Muscle of back (tissue), 11 donors: ENCODE results near the gene B3GALT2. TPM values are rescaled to one million over a fixed set of nuclear protein-coding genes. Genes with fewer than 3 reads are reported as not detected.

Experiments used
- DNase-seq, 3 donors: peaks; one replicate each; pipeline versions ENCODE4 v3.0.0 to v3.0.0-alpha.2; 2013
- polyA plus RNA-seq, 10 donors: library from polyadenylated mRNA; unstranded; fragments of 120-200 nt; gene quantifications; one replicate each; pipeline ENCODE4 v1.2.1, GENCODE V29; 2013; ENCODE audit not compliant: insufficient read length in 10 of 10

B3GALT2 gene
- polyA plus RNA-seq, 10 donors = 5.7 to 18.4 (median 10.5) TPM

DNA sequence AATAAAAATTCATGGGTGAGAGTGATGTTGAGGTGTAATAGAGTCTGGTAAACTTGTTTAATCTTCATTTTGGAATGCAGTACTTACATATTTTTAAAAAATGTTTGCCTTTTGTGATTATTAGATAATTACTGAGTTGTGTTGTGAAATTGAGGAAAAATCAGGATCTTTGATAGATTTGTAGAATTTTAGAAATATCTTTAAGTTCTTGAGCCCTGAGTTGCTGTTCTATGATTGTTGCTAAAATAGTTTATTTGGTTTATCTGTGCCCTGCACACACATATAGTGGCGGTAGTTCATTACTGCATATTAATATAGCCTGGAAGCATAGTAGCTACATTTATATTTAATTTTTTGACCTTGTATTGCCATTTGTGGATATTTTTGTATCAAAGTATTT, 1.6 kb downstream of the B3GALT2 start:
- DNase-seq = no peak

DNA sequence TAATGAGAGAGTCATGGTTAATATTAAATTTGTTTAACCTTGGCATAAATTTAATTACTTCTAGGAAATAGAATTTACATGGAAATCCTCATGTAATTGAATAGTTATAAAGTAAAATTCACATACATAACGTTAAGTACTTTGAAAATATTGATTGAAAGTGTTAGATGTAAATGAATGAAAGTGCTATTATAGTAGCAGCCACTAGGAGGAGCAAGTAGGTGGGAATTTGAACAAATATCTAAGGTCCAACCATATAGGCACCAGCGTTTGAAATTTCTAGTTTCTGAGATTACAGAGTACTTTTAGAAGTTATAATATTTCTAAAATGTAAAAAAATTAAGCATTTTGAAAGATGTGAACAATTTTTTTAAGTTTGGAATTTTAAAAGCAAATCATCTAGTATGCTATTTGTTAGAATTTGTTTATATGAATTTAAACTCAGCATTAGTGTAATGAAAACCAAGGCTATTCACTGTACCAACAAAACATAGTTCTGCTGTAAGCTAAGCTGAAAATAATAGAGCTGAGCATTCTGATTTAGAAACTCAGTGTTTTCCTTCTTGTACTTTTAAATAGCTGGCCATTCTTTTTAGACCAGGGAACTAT, 3.3 kb downstream of the B3GALT2 start:
- peak; percentile 53 to 69 (median 54) for DNase-seq

DNA sequence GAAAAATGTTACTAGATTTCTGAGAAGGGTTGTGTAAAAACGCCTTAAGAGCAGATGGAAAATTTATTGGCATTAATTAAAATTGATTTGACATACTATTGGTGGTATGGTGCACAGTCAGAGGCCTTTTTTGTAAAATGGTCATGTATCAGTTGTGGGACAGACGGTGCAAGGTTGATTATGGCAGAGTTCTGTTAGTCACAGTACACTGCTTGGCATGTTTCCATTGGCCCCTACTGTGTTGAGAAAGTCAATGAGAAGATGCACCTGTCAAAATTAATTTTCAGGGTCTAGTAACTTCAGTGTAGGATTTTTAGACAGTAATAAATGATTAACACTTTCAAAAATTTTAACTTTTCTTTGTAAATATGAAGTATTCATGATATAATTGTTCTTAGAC, 4.4 kb downstream of the B3GALT2 start:
- peak; percentile 17 to 38 (median 27) for DNase-seq

DNA sequence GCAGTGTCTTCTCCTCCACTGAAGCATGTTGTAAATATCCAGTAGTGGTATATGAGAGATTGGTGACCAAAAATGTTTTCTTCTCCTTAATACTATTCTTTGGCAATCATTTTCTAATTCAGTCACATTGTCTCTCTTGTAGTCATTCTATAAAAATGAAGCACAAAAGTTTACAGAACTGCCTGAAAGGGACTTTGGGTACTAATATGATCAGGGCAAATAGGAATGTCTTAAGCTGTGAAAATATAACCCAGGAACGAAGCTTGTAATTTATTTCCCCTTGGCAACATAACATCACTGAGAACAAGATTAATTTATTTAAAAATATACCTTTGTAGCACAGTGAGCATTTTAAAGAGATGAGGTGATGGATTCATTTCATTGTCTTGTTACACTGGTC, 4.9 kb downstream of the B3GALT2 start:
- no peak for DNase-seq

DNA sequence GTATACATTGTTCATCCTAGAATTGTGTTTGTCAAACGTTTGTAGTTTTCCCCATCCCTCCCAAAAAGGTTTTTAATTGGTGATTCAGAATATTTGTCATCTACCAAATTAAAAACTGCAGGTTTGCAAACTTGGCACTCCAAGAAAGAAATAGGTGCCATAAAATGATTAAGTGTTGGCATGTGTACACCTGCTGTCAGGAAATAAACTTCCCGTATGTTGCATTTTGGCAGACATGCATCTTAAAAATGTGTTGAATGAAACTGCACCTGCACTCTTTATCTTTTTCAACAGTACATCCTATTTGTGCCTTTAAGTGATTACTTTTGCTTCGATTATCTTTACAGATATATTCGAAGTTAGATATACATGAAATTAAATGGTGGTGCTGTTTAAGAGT, 7.3 kb downstream of the B3GALT2 start:
- DNase-seq = no peak

DNA sequence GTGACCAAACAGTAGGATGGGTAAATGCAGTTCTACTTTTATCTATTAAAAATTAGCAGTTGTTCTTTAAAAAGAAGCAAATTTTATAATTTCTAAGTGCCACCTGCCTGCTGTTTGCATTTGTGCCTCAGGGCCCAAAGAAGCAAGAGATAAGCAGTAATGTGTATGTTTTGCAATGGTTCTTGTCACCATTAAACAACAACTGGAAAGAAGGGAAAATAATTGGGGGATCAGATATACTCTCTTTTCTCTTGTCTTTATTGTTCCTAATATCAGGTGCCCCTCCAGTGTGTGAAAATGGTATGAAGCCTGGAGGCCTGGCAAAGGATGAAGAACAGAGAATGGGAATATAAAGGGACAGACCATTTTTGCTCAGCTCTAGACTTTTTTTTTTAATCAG, 9.6 kb downstream of the B3GALT2 start:
- no peak for DNase-seq

DNA sequence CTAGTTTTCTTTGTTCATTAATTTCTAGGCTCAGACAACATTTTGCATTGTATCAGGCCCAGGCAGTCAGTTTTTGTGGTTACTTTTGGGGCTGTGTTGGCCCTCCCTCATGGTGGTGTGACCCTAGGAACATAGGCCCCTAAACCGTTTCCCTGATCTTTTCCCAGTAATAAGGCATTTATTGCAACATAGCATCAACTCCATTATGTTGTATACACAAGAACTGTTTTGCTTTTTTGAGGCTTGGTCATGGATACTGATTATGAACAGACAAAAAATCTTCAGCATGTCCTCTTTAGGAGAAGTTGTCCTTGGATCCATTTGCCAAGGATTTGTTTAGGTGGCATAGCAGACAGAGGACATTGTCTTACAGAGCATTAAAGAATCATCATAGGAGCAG, 10.3 kb downstream of the B3GALT2 start:
- no peak for DNase-seq

DNA sequence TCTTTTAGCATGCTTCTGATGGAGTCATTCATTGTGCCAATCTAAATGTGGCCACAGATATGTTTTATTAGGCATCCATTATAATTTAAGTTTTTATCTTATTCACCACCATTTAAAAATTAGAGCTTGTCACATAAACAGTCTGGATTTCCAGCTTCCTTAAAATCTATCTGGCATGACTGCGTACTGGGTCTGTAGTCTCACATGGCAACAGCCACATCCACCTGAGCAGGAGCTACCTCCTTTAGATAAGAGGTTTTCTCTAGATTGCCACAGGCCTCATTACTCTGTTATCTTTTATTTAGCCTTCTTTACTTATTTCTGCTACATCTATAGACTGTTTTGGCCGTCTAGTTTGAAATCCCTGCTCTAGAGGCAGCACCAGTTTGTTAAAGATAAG, 29.1 kb downstream of the B3GALT2 start:
- no peak for DNase-seq

DNA sequence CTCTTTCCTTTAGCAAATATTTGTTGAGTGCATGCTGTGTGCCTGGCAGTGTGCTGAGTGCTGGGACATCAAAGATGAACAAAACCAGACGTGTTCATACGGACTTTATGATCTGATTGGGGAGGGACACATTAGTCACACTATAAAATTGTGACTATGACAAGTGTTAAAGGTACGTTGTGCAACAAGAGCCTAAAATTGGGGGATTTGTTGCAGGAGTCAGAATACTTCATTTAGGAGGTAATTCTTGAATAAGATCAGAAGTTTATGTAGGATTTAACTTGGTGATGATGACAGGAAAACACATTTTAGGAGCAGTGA, 29.6 kb downstream of the B3GALT2 start:
- no peak for DNase-seq

DNA sequence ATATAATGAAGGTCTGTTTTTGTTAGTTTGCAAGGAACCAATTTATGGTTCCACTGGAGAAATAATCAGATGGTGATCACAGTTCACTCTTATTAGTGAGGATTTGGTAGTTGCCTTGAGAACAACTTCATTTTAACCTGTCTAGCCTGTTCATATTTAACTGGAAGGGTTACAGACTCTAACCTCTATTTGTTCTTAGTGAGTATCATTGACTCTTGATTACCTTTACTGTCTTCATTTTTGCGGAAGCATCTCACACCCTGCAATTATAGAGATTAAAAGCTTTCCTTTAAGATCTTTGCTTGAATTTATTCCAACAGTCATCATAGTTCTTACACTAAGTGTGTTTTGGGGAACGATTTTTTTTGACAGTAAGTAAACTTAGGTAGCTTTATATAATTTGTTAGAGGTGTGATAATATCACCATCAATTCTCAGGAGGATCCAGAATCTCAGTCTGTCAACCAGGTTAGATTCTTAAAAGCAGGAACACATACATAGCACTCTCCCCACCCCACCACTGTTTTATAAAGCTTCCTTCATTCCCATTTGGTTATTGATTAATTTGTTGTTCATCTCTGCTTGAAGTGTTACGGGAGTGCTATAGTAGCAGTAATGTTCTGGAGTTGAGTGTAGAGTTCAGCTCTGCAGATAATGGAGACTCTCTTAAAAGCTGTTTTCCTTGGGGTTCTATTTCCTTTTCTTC, 30.1 kb downstream of the B3GALT2 start:
- no peak for DNase-seq

DNA sequence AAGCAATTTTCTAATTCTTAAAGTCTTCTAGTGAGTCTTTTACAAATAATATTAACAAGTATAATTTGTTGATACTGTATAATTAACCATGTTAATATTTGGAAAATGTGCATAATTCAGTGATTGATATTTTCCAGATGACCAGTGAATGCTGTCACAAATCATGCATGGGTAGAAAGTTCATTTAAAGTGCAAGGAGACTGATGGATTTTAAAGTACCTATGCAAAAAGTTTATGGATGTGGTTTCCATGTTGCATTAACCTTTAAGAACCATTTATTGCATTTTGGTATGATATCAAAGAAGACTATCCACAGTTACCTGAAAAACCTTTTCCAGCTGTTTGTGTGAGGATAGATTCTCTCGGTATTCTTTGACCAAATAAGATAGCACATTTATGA, 41.4 kb downstream of the B3GALT2 start:
- no peak for DNase-seq

DNA sequence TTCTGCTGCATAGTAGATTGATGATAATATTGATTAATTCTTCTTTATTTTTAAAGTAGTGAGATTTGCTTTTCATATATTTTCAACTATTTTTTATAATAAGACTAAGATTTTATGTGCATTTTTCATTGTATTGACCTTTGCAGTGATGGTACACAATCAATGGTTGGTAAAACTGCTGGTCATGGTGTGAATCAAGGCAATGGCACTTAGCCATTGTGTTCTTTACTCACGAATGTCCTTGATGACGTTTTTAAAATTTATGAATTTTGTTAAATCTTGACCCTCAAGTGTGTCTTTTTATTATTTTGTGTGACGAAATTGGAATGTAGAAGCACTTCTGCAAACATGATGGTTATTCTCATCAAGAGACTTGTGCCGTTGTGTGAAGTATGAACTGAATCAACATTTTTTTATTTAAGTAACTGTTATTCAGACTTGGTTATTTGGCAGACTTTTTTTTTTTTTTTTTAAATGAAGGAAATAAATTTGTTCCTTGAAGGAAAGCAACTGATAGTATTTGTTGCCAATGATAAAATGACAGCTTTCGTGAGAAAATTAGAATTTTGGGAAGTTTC, 42.0 kb downstream of the B3GALT2 start:
- DNase-seq = no peak

DNA sequence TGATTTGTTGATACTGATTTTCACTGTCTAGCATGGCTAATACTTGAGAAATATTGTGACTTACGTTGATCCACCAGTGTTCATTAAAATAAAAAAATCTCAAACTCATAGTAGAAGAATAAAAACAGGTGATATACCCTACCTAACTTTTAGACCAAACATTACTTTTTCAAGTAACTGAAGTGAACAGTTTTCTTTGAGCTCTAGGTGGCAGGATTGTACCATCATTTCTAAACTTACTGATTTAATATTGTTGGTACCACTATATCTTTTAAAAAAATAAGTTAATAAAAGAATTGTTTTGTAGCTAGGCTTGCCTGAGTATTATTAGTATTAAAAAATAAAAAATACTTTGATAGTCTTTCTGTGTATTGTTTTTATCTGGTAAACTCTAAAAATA, 43.1 kb downstream of the B3GALT2 start:
- DNase-seq = no peak

DNA sequence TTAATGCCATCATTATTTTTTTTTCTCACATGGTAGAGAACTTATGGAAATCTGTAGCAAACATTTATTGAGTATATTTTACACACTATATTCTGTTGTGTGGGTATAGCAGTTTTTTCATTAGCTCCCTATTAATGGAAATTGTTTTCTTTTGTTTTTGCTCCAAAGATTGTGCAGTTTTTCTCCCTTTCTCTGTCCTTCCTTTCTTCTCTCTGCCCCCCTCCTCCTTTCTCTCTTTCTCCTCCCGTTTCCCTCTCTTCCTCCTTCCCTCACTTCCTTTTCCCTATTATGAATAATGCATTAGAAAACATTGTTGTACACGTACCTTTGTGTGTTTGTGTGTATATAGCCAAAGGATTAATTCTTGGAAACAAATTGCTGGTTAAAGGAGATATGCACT, 44.0 kb downstream of the B3GALT2 start:
- DNase-seq = no peak

DNA sequence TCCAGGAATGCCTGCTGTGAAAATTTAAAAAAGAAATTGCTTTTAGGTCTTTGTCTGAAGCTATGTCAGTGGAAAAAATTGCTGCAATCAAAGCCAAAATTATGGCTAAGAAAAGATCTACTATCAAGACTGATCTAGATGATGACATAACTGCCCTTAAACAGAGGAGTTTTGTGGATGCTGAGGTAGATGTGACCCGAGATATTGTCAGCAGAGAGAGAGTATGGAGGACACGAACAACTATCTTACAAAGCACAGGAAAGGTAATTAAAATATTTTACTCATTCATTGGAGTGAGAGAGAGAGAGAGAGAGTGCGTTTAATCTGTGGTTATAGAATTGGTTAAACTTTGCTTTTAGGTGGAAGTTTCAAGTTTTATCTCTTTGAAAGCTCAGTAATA, 44.6 kb downstream of the B3GALT2 start:
- DNase-seq = no peak

DNA sequence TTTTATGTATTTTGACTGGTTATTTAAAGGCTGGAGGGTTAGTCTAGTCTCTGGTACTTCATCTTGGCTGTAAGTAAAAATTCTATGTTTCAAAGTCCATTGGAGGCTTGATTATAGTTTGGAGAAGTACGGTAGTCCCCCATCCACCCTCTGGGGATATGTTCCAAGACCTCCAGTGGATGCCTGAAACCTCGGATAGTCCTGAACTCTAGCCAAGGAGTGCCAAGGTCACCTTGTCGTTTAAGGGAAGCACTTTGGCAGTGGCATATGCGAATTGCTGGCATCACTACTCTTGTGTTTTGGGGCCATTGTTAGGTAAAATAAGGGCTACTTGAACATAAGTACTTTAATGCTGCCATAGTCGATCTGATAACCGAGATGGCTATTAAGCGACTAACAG, 46.2 kb downstream of the B3GALT2 start:
- DNase-seq = no peak

DNA sequence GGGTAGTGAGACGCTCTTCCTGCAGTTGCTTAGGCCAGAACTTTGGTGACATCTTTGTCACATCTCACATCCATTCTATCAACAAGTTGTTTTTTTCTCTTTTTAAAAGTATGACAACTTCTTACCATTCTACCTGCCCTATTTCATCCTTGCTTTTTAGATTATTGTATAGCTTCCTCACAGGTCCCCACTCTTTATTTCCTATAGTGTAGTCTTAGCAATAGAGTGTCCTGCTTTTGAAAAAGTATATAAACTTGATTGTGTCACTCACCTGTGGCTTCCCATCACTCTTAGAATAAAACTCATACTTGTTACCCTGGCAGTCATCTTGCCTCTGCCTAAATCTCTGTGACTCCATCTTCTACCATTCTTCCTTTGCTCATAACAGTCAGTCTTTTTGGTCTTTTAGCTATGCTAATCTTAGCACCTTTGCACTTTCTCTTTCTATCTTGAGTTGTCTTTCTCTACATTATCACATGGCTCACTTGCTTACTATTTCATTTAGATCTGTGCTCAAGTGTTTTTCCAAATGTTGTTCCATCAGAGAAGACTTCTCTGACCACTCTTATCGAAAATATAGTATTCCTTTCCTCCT, 55.0 kb downstream of the B3GALT2 start:
- no peak for DNase-seq

Other genes with a start within 250 kb of the B3GALT2 start
- 10 to 100 TPM; 33.3 to 46.8 (median 38.1) TPM for gene UCHL5, start 127.3 kb downstream of the B3GALT2 start, polyA plus RNA-seq
- gene RO60, start 127.0 kb downstream of the B3GALT2 start, polyA plus RNA-seq = 10 to 100 TPM; 22.2 to 32.5 (median 26.4) TPM
- 10 to 100 TPM; 13.9 to 17.8 (median 15.6) TPM for gene GLRX2, start 81.2 kb downstream of the B3GALT2 start, polyA plus RNA-seq
- 10 to 100 TPM; 22.8 to 34.4 (median 28.5) TPM for gene CDC73, start 64.6 kb downstream of the B3GALT2 start, polyA plus RNA-seq